Esophagus squamous epithelium (tissue), 5 donors: Measurements from ENCODE around the gene STARD8. TPM values are rescaled to one million over a fixed set of nuclear protein-coding genes. Genes with fewer than 3 reads are reported as not detected.
"Not testable (repeated sequence)": the region's sequence is repeated elsewhere in the genome, so short reads cannot be mapped to it uniquely, and the experiment has no call there.

Source experiments
- DNase-seq: peaks from one replicate; lab custom pipeline; 2025; lab: John Stamatoyannopoulos, UW
- H3K27ac ChIP-seq, 4 donors: fragments of 200-600 bp; sonication (generic); one replicate each; pipeline ENCODE4 v1.5.1; 2016 to 2019; ENCODE audit warnings: mild to moderate bottlenecking in 1 of 4
- H3K27me3 ChIP-seq, 4 donors: fragments of 200-600 bp; sonication (generic); 1 replicate in 3 of 4; 2 replicates in 1 of 4; pipeline versions ENCODE4 v1.5.1 to v1.6.0; 2017 to 2021; ENCODE audit warnings: antibody characterized with exemption in 1 of 4
- H3K36me3 ChIP-seq, 3 donors: fragments of 200-600 bp; sonication (generic); one replicate each; pipeline ENCODE4 v1.5.1; 2016 to 2019
- H3K4me1 ChIP-seq, 3 donors: fragments of 200-600 bp; sonication (generic); one replicate each; pipeline ENCODE4 v1.5.1; 2017 to 2019
- H3K4me3 ChIP-seq, 4 donors: fragments of 200-600 bp; sonication (generic); 1 replicate in 3 of 4; 2 replicates in 1 of 4; pipeline ENCODE4 v1.5.1; 2016 to 2019; ENCODE audit warnings: mild to moderate bottlenecking in 2 of 4, moderate library complexity in 1 of 4
- H3K9me3 ChIP-seq, 3 donors: fragments of 200-600 bp; sonication (generic); one replicate each; pipeline ENCODE4 v1.5.1; 2016 to 2019
- CTCF ChIP-seq, 6 experiments: fragments of 450-650 bp in 4 of 6; fragments of 200-600 bp in 2 of 6; sonication (generic) in 2 of 6; IDR thresholded peaks; one replicate each; pipeline ENCODE4 v1.5.1; 2016 to 2019; ENCODE audit warnings: antibody characterized with exemption in 6 of 6, mild to moderate bottlenecking in 4 of 6, moderate library complexity in 4 of 6
- POLR2A ChIP-seq, 4 donors: fragments of 450-650 bp; IDR thresholded peaks; one replicate each; pipeline ENCODE4 v1.6.1; 2017; ENCODE audit warnings: antibody characterized with exemption in 4 of 4, mild to moderate bottlenecking in 4 of 4, moderate library complexity in 3 of 4
- WGBS, 2 donors: methylation state at CpG; one replicate each; pipeline ENCODE4 v1.1.5; 2018; 5-methylcytosine and 5-hydroxymethylcytosine counted together
- intact Hi-C: fragments of 100-400 bp; cut with DNase I; formaldehyde crosslinking; loops from one replicate; pipeline ENCODE4 v1.15.0; 2022
- total RNA-seq, 4 donors: library from RNA; depleted of rRNA; stranded (reverse); fragments of >200 nt; gene quantifications; one replicate each; pipeline ENCODE4 v1.1.0, GENCODE V29; 2016
- donor health status: DM: yes; HTN: yes; CAD: no.

STARD8 gene
- total RNA-seq, 4 donors from 2014 or later = 0.95 to 9.9 (median 2.1) TPM

GRCh38 chrX:68732906-68733493 lies 85.5 kb downstream of the STARD8 start:
- no peak for DNase-seq
- intact Hi-C loops = no loop called here
- Histone ChIP-seq H3K4me3 (no peak overlapping the region), H3K27me3 (peaks cover 0 to 5% (median 0%) of the 10 kb centered on the region in 4 donors), H3K36me3 (no peaks in the 10 kb centered on the region), H3K27ac (no peak overlapping the region), H3K9me3 (no peaks in the 10 kb centered on the region), H3K4me1 (no peaks in the 10 kb centered on the region)
- 0 to 24% methylated on average over 2 to 4 of the region's 4 CpGs for WGBS, 2 donors
- TF ChIP-seq CTCF (IDR thresholded peaks at IDR 0.05) = peak in 5 of 6 experiments; percentile 54 to 77 (median 62)
- TF ChIP-seq POLR2A (IDR thresholded peaks at IDR 0.05) = no peak

GRCh38 chrX:68735266-68735665 lies 87.8 kb downstream of the STARD8 start:
- no peak for TF ChIP-seq CTCF (IDR thresholded peaks at IDR 0.05)
- TF ChIP-seq POLR2A (IDR thresholded peaks at IDR 0.05) = no peak
- Histone ChIP-seq H3K27ac (no peak overlapping the region), H3K27me3 (peaks cover 0 to 2% (median 0%) of the 10 kb centered on the region in 4 donors), H3K4me1 (no peaks in the 10 kb centered on the region), H3K36me3 (no peaks in the 10 kb centered on the region), H3K4me3 (no peak overlapping the region), H3K9me3 (no peaks in the 10 kb centered on the region)
- intact Hi-C loops = no loop called here
- DNase-seq = no peak
- WGBS, 2 donors = 29 to 36% methylated on average over 1 of the region's 1 CpG

GRCh38 chrX:68741864-68742263 lies 94.4 kb downstream of the STARD8 start:
- H3K27me3 ChIP-seq, H3K4me1 ChIP-seq, H3K9me3 ChIP-seq, H3K4me3 ChIP-seq, H3K27ac ChIP-seq, H3K36me3 ChIP-seq, DNase-seq: not testable (repeated sequence)
- 78% methylated on average over 3 of the region's 3 CpGs; no CpG with 5 or more reads in 1 of the 2 donors for WGBS, 2 donors
- intact Hi-C loops = loop anchor here (10.0 kb wide), 1 partner anchor 63 kb away; no protein-coding TSS in a partner anchor

- TF ChIP-seq POLR2A (IDR thresholded peaks at IDR 0.05) (no peak), CTCF (IDR thresholded peaks at IDR 0.05) (no peak)
- no peak for DNase-seq
- Histone ChIP-seq H3K27ac (no peak overlapping the region), H3K36me3 (no peaks in the 10 kb centered on the region), H3K4me3 (no peak overlapping the region), H3K27me3 (no peaks in the 10 kb centered on the region), H3K4me1 (no peaks in the 10 kb centered on the region), H3K9me3 (no peaks in the 10 kb centered on the region)
- intact Hi-C loops = loop anchor here (10.0 kb wide), 1 partner anchor 61 kb away; no protein-coding TSS in a partner anchor
- 71 to 100% methylated on average over 1 of the region's 1 CpG for WGBS, 2 donors
Observed at GRCh38 chrX:68743754-68744153, 96.3 kb downstream of the STARD8 start.

GRCh38 chrX:68746988-68747387 lies 99.5 kb downstream of the STARD8 start:
- no peak for DNase-seq
- H3K27ac ChIP-seq = no peak overlapping the region
- H3K9me3 ChIP-seq = no peaks in the 10 kb centered on the region
- H3K4me1 ChIP-seq = no peaks in the 10 kb centered on the region
- TF ChIP-seq CTCF (IDR thresholded peaks at IDR 0.05) (no peak), POLR2A (IDR thresholded peaks at IDR 0.05) (no peak)
- intact Hi-C loops = loop anchor here (10.0 kb wide), 1 partner anchor 58 kb away; no protein-coding TSS in a partner anchor
- no peak overlapping the region for H3K4me3 ChIP-seq
- no peaks in the 10 kb centered on the region for H3K36me3 ChIP-seq
- WGBS, 2 donors = 31 to 40% methylated on average over 4 to 5 of the region's 5 CpGs
- H3K27me3 ChIP-seq = no peaks in the 10 kb centered on the region
